Measurements from ENCODE around the gene G3BP2.

GRCh38 chr4:75698963-75699228 is 25.7 kb upstream of the G3BP2 start:
- TF ChIP-seq POLR2AphosphoS5 (IDR thresholded peaks at IDR 0.05) (no peak), CTCF (IDR thresholded peaks at IDR 0.05) (no peak), POLR2A (IDR thresholded peaks at IDR 0.05) (no peak), EP300 (IDR thresholded peaks at IDR 0.05) (no peak)
